GM12873 (cell line): Measurements from ENCODE around the gene HDAC4.

Experiments
- CTCF ChIP-seq: IDR thresholded peaks from 2 replicates; pipeline ENCODE4 v1.5.1; 2012; ENCODE audit warnings: low read depth, mild to moderate bottlenecking, moderate library complexity, low read length, control low read depth; ENCODE audit not compliant: insufficient read depth; ENCODE audit errors: missing control alignments

HDAC4 gene

GRCh38 chr2:239155806-239156480, 244.9 kb downstream of the HDAC4 start:
- TF ChIP-seq CTCF, result no peak

GRCh38 chr2:239154971-239155805, 245.6 kb downstream of the HDAC4 start:
- no peak for TF ChIP-seq CTCF

GRCh38 chr2:239153806-239154591, 246.8 kb downstream of the HDAC4 start:
- no peak for TF ChIP-seq CTCF

DNA sequence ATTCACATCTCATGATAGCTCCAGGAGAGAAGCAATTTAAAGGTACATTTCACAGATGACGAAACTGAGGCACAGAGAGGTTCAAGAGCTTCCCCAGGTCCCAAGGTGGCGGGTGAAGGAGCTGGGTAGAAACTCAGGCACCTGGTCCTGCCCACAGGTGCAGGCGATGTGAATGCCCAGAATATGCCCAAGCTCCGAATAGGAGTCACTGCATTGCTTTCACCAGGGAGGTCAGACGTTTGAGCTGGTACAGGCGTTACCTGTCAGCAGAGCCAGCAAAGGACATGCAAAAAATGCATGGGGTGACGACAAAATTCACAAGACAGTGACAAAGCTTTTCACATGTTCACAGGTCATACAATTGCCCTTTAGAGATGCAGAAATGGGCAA, 247.9 kb downstream of the HDAC4 start:
- TF ChIP-seq CTCF, result no peak

DNA sequence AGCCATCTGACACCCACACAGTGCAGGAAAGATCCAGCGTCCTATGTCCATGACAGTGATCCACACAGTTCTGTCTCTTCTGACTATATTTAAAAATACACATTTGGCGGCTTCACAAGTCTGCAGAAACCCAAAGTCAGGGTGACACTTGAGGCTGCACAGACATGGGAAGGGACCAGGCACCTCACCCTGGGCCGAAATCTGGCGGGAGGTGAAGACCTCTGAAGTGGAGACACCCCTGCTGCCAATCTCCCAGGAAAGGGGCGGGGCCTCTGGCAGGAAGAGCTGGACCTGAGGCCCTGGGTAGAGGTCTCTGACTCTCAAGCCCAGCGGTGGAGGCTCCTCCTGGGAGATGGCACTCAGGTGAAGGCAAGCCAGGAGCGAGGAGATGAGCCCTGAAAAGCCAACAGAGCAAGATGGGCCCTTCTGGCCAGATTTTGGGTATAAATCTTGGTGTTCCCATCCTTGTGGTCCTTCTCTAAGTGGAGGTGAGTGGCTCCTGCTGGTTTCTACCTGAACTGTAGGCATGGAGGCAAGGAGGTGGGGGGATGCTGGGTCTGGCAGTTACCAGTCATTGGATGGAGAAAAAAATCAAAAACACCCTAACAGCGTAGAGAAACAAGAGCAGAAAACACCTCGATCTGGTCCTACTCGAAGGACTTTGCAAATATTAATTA, 248.4 kb downstream of the HDAC4 start:
- TF ChIP-seq CTCF, result no peak

DNA sequence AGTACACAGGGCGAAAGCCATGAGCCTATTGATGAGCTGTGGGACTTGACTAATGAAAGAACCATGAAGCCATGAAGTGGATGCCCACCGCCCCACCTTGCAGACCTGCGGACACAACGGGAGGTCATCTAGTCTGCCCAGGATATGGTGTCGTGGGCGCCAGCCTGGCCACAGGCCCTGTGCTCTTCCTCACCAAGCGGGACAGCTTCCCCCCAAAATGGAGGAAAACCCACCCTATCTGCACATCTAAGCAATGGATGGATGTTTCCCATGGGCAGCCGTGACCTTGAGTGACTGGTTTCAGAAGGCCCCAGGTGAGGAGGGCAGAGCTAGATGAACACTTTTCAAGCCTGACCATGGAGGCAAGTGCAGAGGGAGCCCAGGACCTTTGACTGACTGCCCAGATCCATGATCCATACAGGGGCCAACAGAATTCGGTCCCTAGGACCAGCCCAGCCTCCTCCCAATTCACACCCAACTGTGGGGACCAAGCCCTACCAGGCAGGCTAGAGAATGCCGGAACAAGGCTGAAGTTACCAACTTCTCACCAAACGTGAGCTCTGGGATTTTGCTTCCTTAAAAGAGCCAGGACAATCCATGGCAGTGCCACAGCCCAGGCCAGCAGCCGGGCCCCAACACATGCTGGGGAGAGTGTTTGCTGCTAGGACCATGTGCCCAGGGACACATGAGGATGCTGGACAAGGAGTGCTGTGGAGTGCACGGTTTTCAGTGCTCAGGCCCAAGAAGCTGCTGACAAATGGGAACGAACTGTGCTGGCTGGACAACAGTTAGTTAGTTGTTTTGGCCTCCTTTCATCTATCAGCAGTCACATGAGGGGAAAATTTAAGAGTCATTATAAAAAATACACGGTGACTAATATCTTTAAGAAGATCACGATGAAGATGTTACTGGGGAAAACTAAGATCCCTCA, 249.4 kb downstream of the HDAC4 start:
- TF ChIP-seq CTCF, result no peak
